Stimulated activated CD8-positive, alpha-beta memory T cell treated with anti-CD3 and anti-CD28 coated beads, Interleukin-4, amount 100 ng/mL, for 48 hours (primary cell): Measurements from ENCODE around the gene GGCX.
"Not testable (repeated sequence)": the region's sequence is repeated elsewhere in the genome, so short reads cannot be mapped to it uniquely, and the experiment has no call there.

Experiments used
- DNase-seq: peaks from one replicate; pipeline ENCODE4 v3.0.0-alpha.2; 2020

Gene GGCX

DNA sequence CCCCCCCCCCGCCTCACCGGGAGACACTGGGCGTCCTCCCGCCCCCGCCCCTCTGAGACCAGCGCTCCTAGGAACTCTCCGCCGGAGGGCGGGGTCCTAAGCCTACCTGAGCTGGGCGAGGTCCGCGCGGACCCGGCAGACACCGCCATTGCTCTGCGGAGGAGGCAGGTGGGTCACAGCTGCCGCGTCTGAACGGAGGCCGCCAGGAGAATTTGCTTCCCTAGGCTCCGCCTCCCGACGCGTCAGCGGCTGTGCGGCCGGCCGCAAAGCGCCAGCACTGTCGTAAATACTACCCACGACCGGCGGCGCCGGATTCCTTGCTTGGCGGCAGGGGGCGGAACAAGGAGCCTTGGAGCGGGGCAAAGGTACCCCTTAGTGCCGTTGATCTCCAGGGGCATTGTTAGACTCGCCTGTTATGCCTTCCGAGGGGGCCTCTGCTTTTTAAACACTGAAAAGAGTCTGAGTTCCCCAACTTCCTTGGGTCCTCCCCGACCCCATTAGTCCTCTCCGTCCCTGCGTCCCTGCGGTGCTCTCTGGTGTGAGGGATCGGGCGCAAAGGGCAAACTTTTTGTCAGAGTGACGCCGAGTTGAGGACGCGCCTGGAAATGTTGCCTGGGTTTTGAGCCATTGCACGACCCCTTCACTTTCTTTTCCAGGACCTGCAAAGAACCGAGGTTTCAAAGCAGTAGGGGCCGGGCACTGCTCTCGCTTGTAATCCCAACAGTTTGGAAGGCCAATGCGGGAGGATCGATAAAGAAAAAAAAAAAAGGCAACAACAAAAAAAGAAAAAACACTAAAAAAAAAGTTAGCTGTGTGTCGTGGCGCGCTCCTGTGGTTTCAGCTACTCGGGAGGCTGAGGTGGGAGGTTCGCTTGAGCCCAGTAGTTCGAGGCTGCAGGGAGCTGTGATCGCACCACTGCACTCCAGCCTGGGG is at the start of gene GGCX:
Gene GGCX (minus strand): TSS at position 214 of the 933 bp plus-strand sequence. CDS start 65 bp downstream, at position 149.
- peak; percentile 96 for DNase-seq

DNA sequence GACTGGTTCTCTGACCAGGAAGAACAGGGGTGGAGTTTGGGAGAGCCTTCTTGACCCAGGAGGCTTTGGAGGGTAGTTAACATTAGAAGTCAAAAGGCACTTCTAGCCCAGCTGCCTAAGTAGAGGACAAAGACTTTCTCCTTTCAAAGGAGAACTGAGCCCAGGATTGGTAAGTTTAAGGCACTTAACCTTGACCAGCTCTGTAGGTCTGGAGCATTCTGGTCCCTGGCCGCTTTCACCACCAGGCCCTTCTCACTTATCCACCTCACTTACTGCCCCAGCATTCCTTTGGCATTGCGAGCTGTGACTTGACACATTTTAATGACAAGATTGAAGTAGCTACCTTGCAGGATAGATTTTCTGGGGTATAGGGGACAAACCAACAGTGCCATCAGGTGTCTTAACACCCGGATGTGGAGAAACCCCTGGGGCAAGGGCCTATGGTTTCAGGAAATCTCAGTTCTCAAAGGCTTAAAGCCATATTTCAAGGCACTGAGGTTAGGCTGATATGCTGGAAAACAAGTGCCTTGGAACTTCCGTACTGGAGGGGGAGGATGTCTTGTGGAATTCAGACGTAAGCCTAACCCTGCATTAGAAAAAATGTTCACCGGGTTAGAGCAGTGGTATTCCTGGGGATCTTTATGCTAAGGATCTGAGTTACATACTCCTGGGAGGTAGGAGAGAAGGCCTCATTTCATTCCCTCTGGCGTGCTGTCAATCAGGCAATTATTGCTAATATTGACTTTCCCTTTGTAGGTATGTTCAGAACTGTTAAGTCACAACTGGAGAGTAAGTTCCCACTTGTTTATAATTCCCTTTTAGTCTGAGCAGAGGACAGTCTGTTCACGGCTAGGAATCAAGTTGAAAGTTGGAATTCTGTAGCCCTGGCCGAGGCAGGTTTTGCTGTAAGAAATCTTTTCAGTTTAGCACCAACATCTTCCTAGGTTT is 46.2 kb upstream of the GGCX start:
- DNase-seq: no peak

- DNase-seq: no peak
Measured at GRCh38 chr2:85606116-85606455, 44.8 kb upstream of the GGCX start.

GRCh38 chr2:85605406-85606115 is 44.3 kb upstream of the GGCX start:
- no peak for DNase-seq

GRCh38 chr2:85604568-85605339 is 43.5 kb upstream of the GGCX start:
- no peak for DNase-seq

- not testable (repeated sequence) for DNase-seq
Measured at GRCh38 chr2:85604133-85604444, 42.8 kb upstream of the GGCX start.

GRCh38 chr2:85602476-85603234 is 41.4 kb upstream of the GGCX start, which contains the start of gene TMEM150A:
Gene TMEM150A (minus strand): TSS chr2:85602698. CDS start chr2:85601948, 750 bp downstream.
- peak; percentile 92 for DNase-seq

- DNase-seq: peak; percentile 36
Measured at GRCh38 chr2:85601771-85602475, 40.6 kb upstream of the GGCX start.

- no peak for DNase-seq
Measured at GRCh38 chr2:85600951-85601770, 39.9 kb upstream of the GGCX start.

DNA sequence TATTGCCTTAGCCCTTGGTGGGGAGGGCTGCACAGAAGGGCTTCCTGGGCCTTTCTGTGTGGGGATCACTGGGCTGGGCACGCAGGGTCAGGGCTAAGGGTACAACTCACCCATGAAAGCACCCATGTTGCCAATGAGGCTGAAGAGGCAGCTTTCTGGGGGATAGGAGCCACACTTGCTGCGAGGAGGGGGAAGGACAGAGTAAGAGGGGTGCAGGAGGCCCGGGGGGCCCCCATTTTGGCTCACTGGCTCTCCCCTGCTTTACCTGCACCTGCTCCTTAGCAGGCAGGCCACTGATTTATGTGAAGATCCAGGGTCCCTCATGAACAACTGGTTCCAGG is 38.9 kb upstream of the GGCX start:
- no peak for DNase-seq

- no peak for DNase-seq
Measured at GRCh38 chr2:85599468-85600234, 38.4 kb upstream of the GGCX start.

DNA sequence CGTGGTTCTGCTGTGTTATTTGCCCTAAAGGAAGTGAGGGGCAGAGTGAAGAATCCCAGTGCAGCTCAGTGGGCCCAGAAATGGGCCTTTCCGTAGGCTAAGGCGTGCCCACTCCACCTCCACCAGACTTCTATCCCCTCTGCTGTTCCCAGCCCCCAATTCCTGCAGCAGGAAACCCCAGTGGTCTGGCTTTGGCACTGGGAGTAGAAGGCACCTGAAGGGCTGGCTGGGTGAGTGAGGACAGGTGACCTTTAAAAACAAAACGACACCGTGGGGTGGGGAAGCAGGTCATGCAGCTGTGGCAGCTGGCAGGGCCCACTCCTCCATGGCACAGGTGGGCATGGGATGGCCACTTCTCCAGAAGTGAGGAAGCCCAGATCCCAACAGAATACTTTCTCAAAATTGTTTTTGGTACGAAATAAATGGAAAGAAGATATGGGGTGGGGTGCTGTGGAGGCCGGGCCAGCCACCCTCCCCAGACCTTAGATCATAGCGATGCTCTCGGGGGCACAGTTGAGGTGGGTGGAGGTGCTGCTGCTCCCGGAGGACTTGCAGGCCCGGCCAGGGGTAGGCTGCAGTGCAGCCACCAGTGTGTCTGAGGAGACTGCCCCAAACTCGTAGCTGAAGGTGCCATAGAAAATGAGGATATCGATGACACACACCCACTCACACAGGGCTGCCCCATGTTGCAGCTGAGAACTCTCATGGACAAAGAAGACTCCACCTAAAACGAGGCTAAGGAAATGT is 37.5 kb upstream of the GGCX start:
- DNase-seq: no peak

DNA sequence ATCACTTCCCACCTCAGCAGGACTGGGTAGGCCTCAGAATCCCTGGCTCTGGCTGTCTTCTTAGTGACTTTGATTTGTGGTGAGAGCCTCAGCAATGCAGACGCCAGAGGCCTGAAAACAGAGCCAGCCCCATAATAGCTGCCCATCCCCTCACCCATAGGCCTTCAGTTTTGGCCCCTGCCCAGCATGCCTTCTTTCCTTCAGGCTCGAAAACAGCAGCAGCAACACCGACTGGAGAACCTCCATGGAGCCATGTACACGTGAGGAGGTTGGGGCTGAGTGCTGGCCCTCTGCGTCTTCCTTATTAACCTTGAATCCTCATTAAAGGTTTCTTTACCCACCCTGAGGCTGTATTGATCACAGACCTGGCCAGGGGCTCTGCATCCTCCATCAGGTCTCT is 35.9 kb upstream of the GGCX start:
- no peak for DNase-seq

GRCh38 chr2:85596486-85597143 is 35.3 kb upstream of the GGCX start:
- no peak for DNase-seq

- DNase-seq: peak; percentile 51
Measured at GRCh38 chr2:85596026-85596333, 34.7 kb upstream of the GGCX start.

GRCh38 chr2:85595301-85596025 is 34.2 kb upstream of the GGCX start, which contains the start of gene RNF181:
Gene RNF181 (plus strand): TSS chr2:85595745. CDS start chr2:85595764, 19 bp downstream.
- peak; percentile 90 for DNase-seq

GRCh38 chr2:85594715-85595300 is 33.5 kb upstream of the GGCX start:
- no peak for DNase-seq
